Body of pancreas (tissue), 4 donors: ENCODE measurements around the gene RNF111. TPM values are rescaled to one million over a fixed set of nuclear protein-coding genes. Genes with fewer than 3 reads are reported as not detected.

Source experiments
- ATAC-seq: fragments of 150-250 bp; one replicate; pipeline ENCODE4 v1.9.1; 2016
- DNase-seq, 4 donors: peaks; one replicate each; pipeline ENCODE4 v3.0.0-alpha.2; 2019
- H3K27ac ChIP-seq, 4 donors: fragments of 200-600 bp; sonication (generic); 1 replicate in 3 of 4; 2 replicates in 1 of 4; pipeline versions ENCODE4 v1.5.1 to v1.6.1; 2016 to 2019; ENCODE audit warnings: mild to moderate bottlenecking in 1 of 4, mixed read lengths in 1 of 4, moderate library complexity in 1 of 4
- H3K27me3 ChIP-seq, 2 donors: fragments of 200-600 bp; sonication (generic); one replicate each; pipeline ENCODE4 v1.6.0; 2016; ENCODE audit warnings: mild to moderate bottlenecking in 1 of 2
- H3K36me3 ChIP-seq, 2 donors: fragments of 200-600 bp; sonication (generic); replicated peaks in 1 of 2; 2 replicates each; pipeline ENCODE4 v1.5.1; 2016; ENCODE audit warnings: low read depth in 2 of 2; ENCODE audit not compliant: insufficient read depth in 1 of 2
- H3K4me1 ChIP-seq: fragments of 200-600 bp; sonication (generic); one replicate; pipeline ENCODE4 v1.6.0; 2016
- H3K4me3 ChIP-seq, 2 donors: fragments of 200-600 bp; sonication (generic); 1 replicate in 1 of 2; 2 replicates in 1 of 2; pipeline ENCODE4 v1.5.1; 2016 to 2019
- H3K9me3 ChIP-seq, 3 donors: fragments of 200-600 bp; sonication (generic); 1 replicate in 2 of 3; 2 replicates in 1 of 3; pipeline ENCODE4 v1.5.1; 2016
- CTCF ChIP-seq, 7 experiments: fragments of 450-650 bp in 4 of 7; fragments of 200-600 bp in 3 of 7; sonication (generic) in 3 of 7; IDR thresholded peaks; one replicate each; pipeline ENCODE4 v1.5.1; 2016 to 2019; ENCODE audit warnings: antibody characterized with exemption in 7 of 7
- POLR2A ChIP-seq, 3 donors: fragments of 450-650 bp; IDR thresholded peaks; one replicate each; pipeline ENCODE4 v1.6.1; 2016; ENCODE audit warnings: antibody characterized with exemption in 3 of 3, mild to moderate bottlenecking in 2 of 3
- WGBS, 2 donors: methylation state at CpG; one replicate each; pipeline ENCODE4 v1.1.5; 2017; 5-methylcytosine and 5-hydroxymethylcytosine counted together
- intact Hi-C: fragments of 100-400 bp; cut with DNase I; formaldehyde crosslinking; loops from one replicate; pipeline ENCODE4 v1.15.1; 2023
- total RNA-seq, 2 donors: library from RNA; depleted of rRNA; stranded (reverse); fragments of >200 nt; gene quantifications; one replicate each; pipeline ENCODE4 v1.1.0, GENCODE V29; 2016

The RNF111 gene
- total RNA-seq, 2 donors from 2014 or later: 6.9 to 22.8 TPM

DNA sequence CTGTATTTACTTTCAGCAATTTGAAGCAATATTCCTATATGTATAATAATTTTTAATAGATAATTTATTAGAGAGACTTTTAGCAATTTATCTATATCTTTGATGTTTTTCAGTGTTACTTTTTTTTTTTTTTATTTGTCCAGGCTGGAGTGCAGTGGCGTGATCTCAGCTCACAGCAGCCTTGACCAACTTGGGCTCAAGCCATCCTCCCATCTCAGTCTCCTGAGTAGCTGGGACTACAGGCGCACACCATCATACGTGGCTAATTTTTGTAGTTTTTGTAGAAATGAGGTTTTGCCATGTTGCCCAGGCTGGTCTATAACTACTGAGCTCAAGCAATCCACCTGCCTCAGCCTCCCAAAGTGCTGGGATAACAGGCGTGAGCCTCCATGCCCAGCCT is 28.7 kb upstream of the RNF111 start:
- Histone ChIP-seq H3K9me3 (no peaks in the 10 kb centered on the region), H3K36me3 (no peaks in the 10 kb centered on the region), H3K4me1 (no peaks in the 10 kb centered on the region), H3K27me3 (no peaks in the 10 kb centered on the region), H3K27ac (no peak overlapping the region), H3K4me3 (no peak overlapping the region)
- intact Hi-C loops: no loop called here
- 40 to 63% methylated on average over 4 of the region's 4 CpGs for WGBS, 2 donors
- TF ChIP-seq CTCF (IDR thresholded peaks at IDR 0.05): no peak
- TF ChIP-seq POLR2A (IDR thresholded peaks at IDR 0.05): no peak
- DNase-seq: no peak
- no peak for ATAC-seq

DNA sequence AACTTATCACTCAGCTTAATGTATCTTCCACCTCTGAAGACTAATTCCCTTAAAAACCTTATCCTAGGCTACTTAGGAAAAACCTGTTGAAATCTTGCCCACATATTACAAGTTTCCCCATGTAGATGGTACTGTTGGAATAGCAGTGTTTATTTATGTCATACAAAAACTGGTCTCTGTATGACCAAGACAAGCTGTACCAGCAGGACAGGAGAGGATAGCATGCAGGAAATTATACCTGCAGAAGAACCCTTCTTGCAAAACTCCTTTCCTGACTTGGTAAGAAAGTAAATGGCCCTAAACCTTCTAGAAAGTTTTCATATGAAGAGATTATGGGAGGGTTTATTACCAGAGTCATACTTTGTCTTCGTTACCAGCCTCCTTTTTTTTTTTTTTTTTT is 25.3 kb upstream of the RNF111 start:
- H3K4me3 ChIP-seq: no peak overlapping the region
- ATAC-seq: no peak
- no peaks in the 10 kb centered on the region for H3K4me1 ChIP-seq
- DNase-seq: no peak
- no peaks in the 10 kb centered on the region for H3K27me3 ChIP-seq
- no peak for TF ChIP-seq POLR2A (IDR thresholded peaks at IDR 0.05)
- no peak for TF ChIP-seq CTCF (IDR thresholded peaks at IDR 0.05)
- WGBS, 2 donors: 80 to 91% methylated on average over 1 of the region's 1 CpG
- intact Hi-C loops: no loop called here
- no peak overlapping the region for H3K27ac ChIP-seq
- H3K36me3 ChIP-seq: no peaks in the 10 kb centered on the region
- H3K9me3 ChIP-seq: no peaks in the 10 kb centered on the region

- TF ChIP-seq POLR2A (IDR thresholded peaks at IDR 0.05) (no peak), CTCF (IDR thresholded peaks at IDR 0.05) (no peak)
- ATAC-seq: no peak
- H3K4me3 ChIP-seq: no peak overlapping the region
- H3K36me3 ChIP-seq: no peaks in the 10 kb centered on the region
- no peaks in the 10 kb centered on the region for H3K4me1 ChIP-seq
- 85 to 94% methylated on average over 8 of the region's 8 CpGs for WGBS, 2 donors
- no peak overlapping the region for H3K27ac ChIP-seq
- intact Hi-C loops: no loop called here
- H3K9me3 ChIP-seq: no peaks in the 10 kb centered on the region
- H3K27me3 ChIP-seq: no peaks in the 10 kb centered on the region
- no peak for DNase-seq
These were observed 24.5 kb upstream of the RNF111 start for GRCh38 chr15:58962662-58963565.

GRCh38 chr15:58966698-58967097 is 20.8 kb upstream of the RNF111 start:
- Histone ChIP-seq H3K36me3 (no peaks in the 10 kb centered on the region), H3K9me3 (no peaks in the 10 kb centered on the region), H3K27ac (no peak overlapping the region), H3K4me3 (no peak overlapping the region), H3K27me3 (no peaks in the 10 kb centered on the region), H3K4me1 (no peaks in the 10 kb centered on the region)
- 70 to 76% methylated on average over 3 of the region's 3 CpGs for WGBS, 2 donors
- TF ChIP-seq POLR2A (IDR thresholded peaks at IDR 0.05) (no peak), CTCF (IDR thresholded peaks at IDR 0.05) (no peak)
- no peak for DNase-seq
- intact Hi-C loops: no loop called here
- no peak for ATAC-seq

DNA sequence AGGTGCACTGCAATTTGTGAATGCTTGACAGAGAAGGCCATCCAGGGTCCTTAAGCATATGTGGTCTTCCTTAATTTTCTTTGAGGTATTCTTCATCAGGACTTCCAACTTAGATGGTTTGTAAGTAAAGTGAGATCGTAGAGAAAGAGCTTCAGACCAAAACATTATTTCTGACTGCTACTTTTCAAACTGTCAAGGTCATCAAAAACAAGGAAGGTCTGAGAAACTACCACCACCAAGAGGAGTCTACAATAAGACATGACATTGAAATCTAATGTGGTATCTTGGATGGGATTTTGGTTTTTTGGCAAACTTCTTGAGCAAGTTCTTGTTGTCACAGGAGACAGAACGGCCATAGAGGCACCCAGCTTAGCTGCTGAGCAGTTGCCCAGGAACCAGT is 20.0 kb upstream of the RNF111 start:
- Histone ChIP-seq H3K27me3 (no peaks in the 10 kb centered on the region), H3K4me1 (no peaks in the 10 kb centered on the region), H3K9me3 (no peaks in the 10 kb centered on the region), H3K4me3 (no peak overlapping the region), H3K36me3 (no peaks in the 10 kb centered on the region), H3K27ac (no peak overlapping the region)
- DNase-seq (no peak), ATAC-seq (no peak)
- 75 to 87% methylated on average over 2 of the region's 2 CpGs for WGBS, 2 donors
- intact Hi-C loops: no loop called here
- TF ChIP-seq CTCF (IDR thresholded peaks at IDR 0.05) (no peak), POLR2A (IDR thresholded peaks at IDR 0.05) (no peak)
